H1 (cell line): ENCODE results near the gene C2orf42. TPM values are rescaled to one million over a fixed set of nuclear protein-coding genes. Genes with fewer than 3 reads are reported as not detected.

Source experiments
- EP300 ChIP-seq, 2 experiments: IDR thresholded peaks; 1 replicate in 1 of 2; 2 replicates in 1 of 2; pipeline ENCODE4 v1.6.1; 2011 to 2012; ENCODE audit warnings: low read depth in 2 of 2, low read length in 2 of 2, mild to moderate bottlenecking in 2 of 2, borderline replicate concordance in 1 of 2, inconsistent platforms in 1 of 2, moderate library complexity in 1 of 2
- SUZ12 ChIP-seq: fragments of 200-600 bp; sonication (generic); IDR thresholded peaks from 2 replicates; pipeline ENCODE4 v1.6.1; 2012; ENCODE audit warnings: mild to moderate bottlenecking, inconsistent platforms, low read length, moderate library complexity, mixed read lengths
- polyA plus RNA-seq, 7 experiments: library from polyadenylated mRNA; depleted of rRNA in 3 of 7; stranded (reverse) in 5 of 7; unstranded in 2 of 7; fragments of >200 nt in 5 of 7; fragments of 200-250 nt in 2 of 7; gene quantifications; 1 replicate in 5 of 7; 2 replicates in 1 of 7; 4 replicates in 1 of 7; pipeline versions ENCODE4 v1.2.1 to v1.2.3, GENCODE V29; 2011 to 2013; ENCODE audit warnings: missing spikeins in 2 of 7, mixed read lengths in 2 of 7
- total RNA-seq: library from RNA; stranded (reverse); fragmentation: NEBNext Ultra II Directional; extraction: Animal tissue kit (Norgen Biotek cat#: 25700); gene quantifications from 2 replicates; pipeline ENCODE4 v1.2.1, GENCODE V29; 2021

C2orf42 gene
- total and polyA plus RNA-seq, 2 of the 8 experiments (the other 6 are each of a cell fraction or from before 2014, with no cell fraction given): 3.9 to 10.7 TPM

DNA sequence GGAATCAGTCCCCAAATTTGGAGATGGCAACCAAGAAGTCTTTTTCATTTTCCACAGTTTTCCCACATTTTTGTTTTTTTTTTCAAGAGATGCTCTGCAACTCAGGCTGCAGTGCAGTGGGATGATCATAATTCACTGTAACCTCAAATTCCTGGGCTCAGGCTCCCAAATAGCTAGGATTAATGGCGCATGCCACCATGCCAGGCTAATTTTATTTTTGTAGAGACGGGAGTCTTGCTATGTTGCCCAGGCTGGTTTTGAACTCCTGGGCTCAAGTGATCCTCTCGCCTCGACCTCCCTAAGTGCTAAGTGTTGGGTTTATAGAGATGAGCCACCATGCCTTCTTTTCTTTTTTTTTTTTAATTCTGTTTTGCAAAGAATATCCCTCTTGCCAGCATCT lies 68.3 kb downstream of the C2orf42 start (continued):
- TF ChIP-seq SUZ12: no peak
- no peak for TF ChIP-seq EP300 (IDR thresholded peaks at IDR 0.05; ENCODE audit: borderline replicate concordance in 1 of 2, low read depth in 2 of 2, low read length in 2 of 2)
